Measurements from ENCODE around the gene WASL. TPM values are rescaled to one million over a fixed set of nuclear protein-coding genes. Genes with fewer than 3 reads are reported as not detected.

The WASL gene
- total RNA-seq, 1 experiment from 2014 or later = 33.2 TPM

DNA sequence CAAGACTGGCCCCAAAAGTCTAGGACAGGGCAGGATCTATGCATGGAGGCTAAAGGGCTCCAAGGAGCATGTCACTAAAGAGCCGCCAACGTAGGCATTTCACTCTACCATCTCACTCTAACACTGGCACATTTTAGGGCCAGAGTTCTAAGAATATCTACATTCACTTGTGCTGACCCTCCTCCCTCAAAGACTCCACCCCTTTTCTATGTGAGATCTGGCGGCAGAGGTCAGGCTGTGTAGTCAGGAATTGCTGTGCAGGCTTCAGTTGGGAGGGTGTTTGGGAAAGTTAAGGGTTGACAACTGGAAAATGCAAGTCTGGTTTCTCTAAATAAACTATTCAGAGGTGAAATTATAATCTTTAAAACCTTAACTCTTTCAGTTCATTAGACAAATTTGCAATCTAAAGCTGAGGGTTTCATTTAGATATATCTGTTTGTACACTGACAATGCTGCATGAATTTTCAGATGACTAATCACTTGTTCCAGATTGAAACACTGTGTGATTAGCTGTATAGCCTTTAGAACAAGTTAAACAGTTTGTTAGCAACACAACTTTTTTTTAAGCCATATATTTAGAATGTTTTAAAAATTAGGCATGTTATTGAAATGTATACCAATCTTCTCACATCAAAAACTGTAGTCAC is 74.9 kb downstream of the WASL start:
- Mint-ChIP-seq H3K4me1 (ENCODE audit: low read depth, unreplicated experiment) (no peaks in the 10 kb centered on the region), H3K27ac (ENCODE audit: unreplicated experiment) (no peak overlapping the region), H3K36me3 (ENCODE audit: insufficient read depth, unreplicated experiment) (no peaks in the 10 kb centered on the region), H3K9me3 (ENCODE audit: low read depth, unreplicated experiment) (no peaks in the 10 kb centered on the region), H3K27me3 (ENCODE audit: unreplicated experiment) (no peaks in the 10 kb centered on the region), H3K4me3 (ENCODE audit: low read depth, unreplicated experiment) (no peak overlapping the region)
- DNase-seq = no peak
- TF ChIP-seq, protein P1, sequence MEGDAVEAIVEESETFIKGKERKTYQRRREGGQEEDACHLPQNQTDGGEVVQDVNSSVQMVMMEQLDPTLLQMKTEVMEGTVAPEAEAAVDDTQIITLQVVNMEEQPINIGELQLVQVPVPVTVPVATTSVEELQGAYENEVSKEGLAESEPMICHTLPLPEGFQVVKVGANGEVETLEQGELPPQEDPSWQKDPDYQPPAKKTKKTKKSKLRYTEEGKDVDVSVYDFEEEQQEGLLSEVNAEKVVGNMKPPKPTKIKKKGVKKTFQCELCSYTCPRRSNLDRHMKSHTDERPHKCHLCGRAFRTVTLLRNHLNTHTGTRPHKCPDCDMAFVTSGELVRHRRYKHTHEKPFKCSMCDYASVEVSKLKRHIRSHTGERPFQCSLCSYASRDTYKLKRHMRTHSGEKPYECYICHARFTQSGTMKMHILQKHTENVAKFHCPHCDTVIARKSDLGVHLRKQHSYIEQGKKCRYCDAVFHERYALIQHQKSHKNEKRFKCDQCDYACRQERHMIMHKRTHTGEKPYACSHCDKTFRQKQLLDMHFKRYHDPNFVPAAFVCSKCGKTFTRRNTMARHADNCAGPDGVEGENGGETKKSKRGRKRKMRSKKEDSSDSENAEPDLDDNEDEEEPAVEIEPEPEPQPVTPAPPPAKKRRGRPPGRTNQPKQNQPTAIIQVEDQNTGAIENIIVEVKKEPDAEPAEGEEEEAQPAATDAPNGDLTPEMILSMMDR (IDR thresholded peaks at IDR 0.05; ENCODE audit: unreplicated experiment) = no peak
- intact Hi-C loops (cut with micrococcal nuclease; ENCODE audit: unreplicated experiment) = no loop called here
- BruUV-seq (replicated peaks) = no TSS peak
- CTCF ChIA-PET = interaction anchor here (0.7 kb wide), 1 partner anchor 27 kb away, joined by 3 read pairs; no protein-coding TSS in a partner anchor

DNA sequence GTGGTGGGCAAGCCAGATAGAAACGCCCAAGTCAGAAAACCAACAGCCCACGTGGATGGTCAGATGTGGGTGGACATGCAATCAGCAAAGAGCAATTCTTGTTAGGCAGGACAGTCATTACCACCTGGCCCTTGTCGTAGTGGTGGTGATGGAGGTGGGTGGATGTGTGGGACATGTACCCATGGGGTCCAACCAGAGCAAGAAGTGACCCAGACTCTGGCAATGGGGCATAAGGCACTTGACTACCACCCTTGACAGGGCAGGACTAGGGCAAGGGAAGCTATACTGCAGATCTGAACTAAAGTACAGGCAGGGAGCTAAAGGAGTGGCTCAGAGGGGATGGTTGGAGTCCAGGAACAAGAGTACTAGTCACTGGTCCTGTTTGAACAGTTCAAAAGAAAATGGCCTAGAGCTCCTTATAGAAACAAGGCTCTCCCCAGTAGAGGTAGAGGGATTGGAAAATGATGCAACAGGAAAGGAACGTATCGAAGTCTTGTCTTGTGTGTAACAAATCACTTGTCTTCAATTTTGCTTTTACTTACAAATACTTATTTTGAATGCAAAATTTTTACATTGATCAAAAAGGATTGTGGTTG is 75.6 kb downstream of the WASL start:
- Mint-ChIP-seq H3K9me3 (ENCODE audit: low read depth, unreplicated experiment) (no peaks in the 10 kb centered on the region), H3K4me3 (ENCODE audit: low read depth, unreplicated experiment) (no peak overlapping the region), H3K36me3 (ENCODE audit: insufficient read depth, unreplicated experiment) (no peaks in the 10 kb centered on the region), H3K27me3 (ENCODE audit: unreplicated experiment) (no peaks in the 10 kb centered on the region), H3K27ac (ENCODE audit: unreplicated experiment) (no peak overlapping the region), H3K4me1 (ENCODE audit: low read depth, unreplicated experiment) (no peaks in the 10 kb centered on the region)
- no peak for DNase-seq
- intact Hi-C loops (cut with micrococcal nuclease; ENCODE audit: unreplicated experiment) = no loop called here
- TF ChIP-seq, protein P1 (IDR thresholded peaks at IDR 0.05; ENCODE audit: unreplicated experiment) = no peak
- CTCF ChIA-PET = no interaction called here
- BruUV-seq (replicated peaks) = no TSS peak

DNA sequence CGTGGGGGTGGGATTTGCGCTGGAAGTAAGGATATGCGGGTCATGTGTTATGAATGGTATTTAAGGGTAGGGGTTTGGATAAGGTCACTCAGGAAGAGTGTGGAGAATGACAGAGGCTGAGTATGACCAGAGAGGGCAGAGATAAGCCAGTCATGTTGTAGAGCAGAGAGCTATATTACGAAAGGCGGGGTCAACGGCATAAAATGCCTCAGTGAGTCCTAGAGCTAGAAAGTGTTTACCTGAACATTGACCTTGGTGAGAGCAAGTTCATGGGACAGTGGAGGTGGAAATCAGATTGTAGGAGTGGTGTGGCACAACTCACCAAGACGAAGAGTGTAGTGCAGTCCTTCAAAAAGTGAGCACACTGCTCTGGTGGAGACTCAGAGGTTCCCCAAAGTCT is 79.3 kb downstream of the WASL start:
- no peaks in the 10 kb centered on the region for H3K27me3 Mint-ChIP-seq (ENCODE audit: unreplicated experiment)
- intact Hi-C loops (cut with micrococcal nuclease; ENCODE audit: unreplicated experiment) = no loop called here
- CTCF ChIA-PET = no interaction called here
- TF ChIP-seq, protein P1 (IDR thresholded peaks at IDR 0.05; ENCODE audit: unreplicated experiment) = no peak
- no peak for DNase-seq
- no peak overlapping the region for H3K27ac Mint-ChIP-seq (ENCODE audit: unreplicated experiment)
- H3K9me3 Mint-ChIP-seq (ENCODE audit: low read depth, unreplicated experiment) = no peaks in the 10 kb centered on the region
- no peak overlapping the region for H3K4me3 Mint-ChIP-seq (ENCODE audit: low read depth, unreplicated experiment)
- no TSS peak for BruUV-seq (replicated peaks)
- no peaks in the 10 kb centered on the region for H3K4me1 Mint-ChIP-seq (ENCODE audit: low read depth, unreplicated experiment)
- H3K36me3 Mint-ChIP-seq (ENCODE audit: insufficient read depth, unreplicated experiment) = no peaks in the 10 kb centered on the region

DNA sequence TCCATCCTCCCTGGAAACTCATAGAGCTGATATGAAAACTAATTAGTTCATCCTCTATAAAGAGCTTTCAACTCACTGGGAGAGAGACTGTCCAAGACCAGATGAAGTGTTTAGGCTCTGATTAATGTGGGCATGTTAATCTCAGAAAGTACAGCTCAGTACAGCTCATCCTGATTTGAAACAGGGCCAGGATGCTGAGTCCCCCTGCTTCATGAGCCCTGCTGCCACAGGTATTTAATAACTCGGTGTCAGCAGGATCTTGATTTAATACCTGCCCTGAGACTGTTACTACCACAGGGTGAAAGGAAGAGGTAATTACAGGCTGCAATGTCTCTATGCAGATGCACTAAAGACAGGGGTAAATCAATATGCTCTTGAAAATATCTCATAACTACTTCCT is 82.3 kb downstream of the WASL start:
- DNase-seq = no peak
- H3K4me3 Mint-ChIP-seq (ENCODE audit: low read depth, unreplicated experiment) = no peak overlapping the region
- no peaks in the 10 kb centered on the region for H3K9me3 Mint-ChIP-seq (ENCODE audit: low read depth, unreplicated experiment)

More for the DNA sequence above, 82.3 kb downstream of the WASL start:
- no TSS peak for BruUV-seq (replicated peaks)
- Mint-ChIP-seq H3K27me3 (ENCODE audit: unreplicated experiment) (peaks cover 21% of the 10 kb centered on the region), H3K27ac (ENCODE audit: unreplicated experiment) (no peak overlapping the region), H3K4me1 (ENCODE audit: low read depth, unreplicated experiment) (no peaks in the 10 kb centered on the region), H3K36me3 (ENCODE audit: insufficient read depth, unreplicated experiment) (no peaks in the 10 kb centered on the region)
- CTCF ChIA-PET = no interaction called here
- intact Hi-C loops (cut with micrococcal nuclease; ENCODE audit: unreplicated experiment) = no loop called here
- TF ChIP-seq, protein P1 (IDR thresholded peaks at IDR 0.05; ENCODE audit: unreplicated experiment) = no peak

Data from Calu3 (cell line).